ENCODE data around the gene CHPF2.
A peak's percentile ranks its signal among the peaks of the same experiment; 100 is the strongest.

Gene CHPF2

GRCh38 chr7:151225948-151226510, 6.3 kb upstream of the CHPF2 start:
- Histone ChIP-seq H3K27me3 (ENCODE audit: insufficient read depth, low read length, poor library complexity) (no peaks in the 10 kb centered on the region), H3K36me3 (ENCODE audit: insufficient read depth, low read length) (peaks cover 45% of the 10 kb centered on the region), H3K4me2 (ENCODE audit: insufficient read depth, low read length) (peak overlapping the region; percentile 91), H4K20me1 (ENCODE audit: insufficient read depth, low read length) (no peaks in the 10 kb centered on the region), H3K9me3 (ENCODE audit: insufficient read depth, low read length, severe bottlenecking) (no peaks in the 10 kb centered on the region), H3K79me2 (ENCODE audit: insufficient read depth, low read length) (peaks cover 23% of the 10 kb centered on the region), H3K4me1 (ENCODE audit: insufficient read depth, low read length) (peaks cover 26% of the 10 kb centered on the region), H2AFZ (ENCODE audit: low read depth, low read length) (no peak overlapping the region), H3K27ac (ENCODE audit: low read length) (peak overlapping the region; percentile 64; the same call in 1 of the 2 replicates), H3K9ac (ENCODE audit: low read depth, low read length) (peak overlapping the region; percentile 78), H3K4me3 (ENCODE audit: low read depth in 1 of 2, low read length in 2 of 2) (peak overlapping the region; percentile 63 to 93; a peak in 3 of 4 replicates)
- DNase-seq: no peak
- no peak for TF ChIP-seq EZH2 (IDR thresholded peaks at IDR 0.05; ENCODE audit: borderline replicate concordance, low read depth, low read length, severe bottlenecking)
- no peak for TF ChIP-seq CTCF (IDR thresholded peaks at IDR 0.05; ENCODE audit: borderline replicate concordance, extremely low read depth, low read length, poor library complexity, severe bottlenecking)
- ATAC-seq (ENCODE audit: insufficient read depth, low read depth): no peak

- Histone ChIP-seq H3K27ac (ENCODE audit: low read length) (peak overlapping the region; percentile 64), H2AFZ (ENCODE audit: low read depth, low read length) (peak overlapping the region; percentile 91), H3K36me3 (ENCODE audit: insufficient read depth, low read length) (peaks cover 42% of the 10 kb centered on the region), H3K27me3 (ENCODE audit: insufficient read depth, low read length, poor library complexity) (no peaks in the 10 kb centered on the region), H3K4me3 (ENCODE audit: low read depth in 1 of 2, low read length in 2 of 2) (peak overlapping the region; percentile 63 to 93; a peak in 3 of 4 replicates), H3K9me3 (ENCODE audit: insufficient read depth, low read length, severe bottlenecking) (no peaks in the 10 kb centered on the region), H3K4me2 (ENCODE audit: insufficient read depth, low read length) (peak overlapping the region; percentile 91), H3K9ac (ENCODE audit: low read depth, low read length) (peak overlapping the region; percentile 78), H3K4me1 (ENCODE audit: insufficient read depth, low read length) (peaks cover 30% of the 10 kb centered on the region), H4K20me1 (ENCODE audit: insufficient read depth, low read length) (no peaks in the 10 kb centered on the region), H3K79me2 (ENCODE audit: insufficient read depth, low read length) (peaks cover 23% of the 10 kb centered on the region)
- no peak; the same call in 2 of the 3 replicates for ATAC-seq (ENCODE audit: insufficient read depth, low read depth)
- DNase-seq: no peak
- TF ChIP-seq EZH2 (IDR thresholded peaks at IDR 0.05; ENCODE audit: borderline replicate concordance, low read depth, low read length, severe bottlenecking) (no peak), CTCF (IDR thresholded peaks at IDR 0.05; ENCODE audit: borderline replicate concordance, extremely low read depth, low read length, poor library complexity, severe bottlenecking) (no peak)
These were observed 5.8 kb upstream of the CHPF2 start for GRCh38 chr7:151226560-151226874.

- H3K4me1 ChIP-seq (ENCODE audit: insufficient read depth, low read length): peaks cover 36% of the 10 kb centered on the region
- H3K27ac ChIP-seq (ENCODE audit: low read length): peak within 1 kb of the TSS; percentile 93
- ATAC-seq (ENCODE audit: insufficient read depth, low read depth) (peak; percentile 98), DNase-seq (peak; percentile 98)
- H3K9me3 ChIP-seq (ENCODE audit: insufficient read depth, low read length, severe bottlenecking): no peaks in the 10 kb centered on the region
- peak within 1 kb of the TSS; percentile 91 for H3K4me2 ChIP-seq (ENCODE audit: insufficient read depth, low read length)
- H3K4me3 ChIP-seq (ENCODE audit: low read depth in 1 of 2, low read length in 2 of 2): peak within 1 kb of the TSS; percentile 63 to 93
- H4K20me1 ChIP-seq (ENCODE audit: insufficient read depth, low read length): no peaks in the 10 kb centered on the region
- peaks cover 23% of the 10 kb centered on the region for H3K79me2 ChIP-seq (ENCODE audit: insufficient read depth, low read length)
- peaks cover 37% of the 10 kb centered on the region for H3K36me3 ChIP-seq (ENCODE audit: insufficient read depth, low read length)
- H2AFZ ChIP-seq (ENCODE audit: low read depth, low read length): peak within 1 kb of the TSS; percentile 91
- no peaks in the 10 kb centered on the region for H3K27me3 ChIP-seq (ENCODE audit: insufficient read depth, low read length, poor library complexity)
- TF ChIP-seq CTCF (IDR thresholded peaks at IDR 0.05; ENCODE audit: borderline replicate concordance, extremely low read depth, low read length, poor library complexity, severe bottlenecking): peak; percentile 26
- TF ChIP-seq EZH2 (IDR thresholded peaks at IDR 0.05; ENCODE audit: borderline replicate concordance, low read depth, low read length, severe bottlenecking): no peak
- H3K9ac ChIP-seq (ENCODE audit: low read depth, low read length): peak within 1 kb of the TSS; percentile 78
These were observed 5.2 kb upstream of the CHPF2 start, which contains the start of gene ABCF2 for GRCh38 chr7:151226875-151227782. TSS of gene ABCF2 (minus strand) at chr7:151227205. CDS start at chr7:151226458, 747 bp downstream.

Data from DND-41 (cell line).